Retinal pigment epithelial cell (primary cell): Measurements from ENCODE around the gene CLIP2.
"Not testable (repeated sequence)": the region's sequence is repeated elsewhere in the genome, so short reads cannot be mapped to it uniquely, and the experiment has no call there.

Experiments used
- DNase-seq: peaks from one replicate; pipeline ENCODE4 v3.0.0-alpha.2; 2010; ENCODE audit warnings: low read depth
- H3K4me3 ChIP-seq: 2 replicates; pipeline ENCODE4 v1.5.1; 2011; ENCODE audit warnings: mild to moderate bottlenecking, low read length, control low read depth, moderate library complexity
- CTCF ChIP-seq: conservative IDR thresholded peaks from 2 replicates; pipeline ENCODE4 v1.5.1; 2011; ENCODE audit warnings: low read depth, low read length, control low read depth, inconsistent platforms

The CLIP2 gene

GRCh38 chr7:74405899-74406512 is 116.8 kb downstream of the CLIP2 start:
- no peak for TF ChIP-seq CTCF
- no peak for DNase-seq
- no peak overlapping the region for H3K4me3 ChIP-seq

DNA sequence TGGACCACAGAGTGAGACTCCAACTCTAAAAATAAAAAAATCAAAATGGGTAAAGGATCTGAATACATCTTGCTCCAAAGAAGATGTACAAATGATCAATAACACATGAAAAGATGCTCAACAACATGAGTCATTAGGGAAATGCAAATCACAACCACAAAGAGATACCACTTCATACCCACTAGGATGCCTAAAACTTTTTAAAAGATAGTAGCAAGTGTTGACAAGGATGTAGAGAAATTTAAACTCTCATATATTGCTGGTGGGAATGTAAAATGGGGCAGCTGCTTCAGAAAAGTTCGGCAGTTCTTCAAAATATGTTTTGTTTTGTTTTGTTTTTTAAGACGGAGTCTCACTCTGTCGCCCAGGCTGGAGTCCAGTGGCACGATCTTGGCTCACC is 118.8 kb downstream of the CLIP2 start:
- no peak for TF ChIP-seq CTCF
- no peak overlapping the region for H3K4me3 ChIP-seq
- DNase-seq = no peak

- no peak overlapping the region for H3K4me3 ChIP-seq
- TF ChIP-seq CTCF = no peak
- DNase-seq = no peak
Measured at GRCh38 chr7:74409571-74409970, 120.4 kb downstream of the CLIP2 start.

DNA sequence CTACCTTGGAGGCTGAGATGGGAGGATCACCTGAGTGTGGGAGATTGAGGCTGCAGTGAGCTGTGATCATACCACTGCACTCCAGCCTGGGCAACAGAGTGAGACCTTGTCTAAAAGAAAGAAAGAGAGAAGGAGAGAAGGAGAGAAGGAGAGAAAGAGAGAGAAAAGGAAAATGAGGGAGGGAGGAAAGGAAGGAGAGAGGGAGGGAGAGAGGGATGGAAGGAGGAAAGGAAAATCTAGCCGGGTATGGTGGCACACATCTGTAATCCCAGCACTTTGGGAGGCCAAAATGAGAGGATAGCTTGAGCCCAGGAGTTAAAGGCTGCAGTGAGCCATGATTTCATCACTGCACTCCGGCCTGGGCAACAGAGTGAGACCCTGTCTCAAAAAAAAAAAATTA is 121.6 kb downstream of the CLIP2 start:
- no peak for DNase-seq
- no peak overlapping the region for H3K4me3 ChIP-seq
- no peak for TF ChIP-seq CTCF

- not testable (repeated sequence) for H3K4me3 ChIP-seq, DNase-seq
Measured at GRCh38 chr7:74411571-74411970, 122.4 kb downstream of the CLIP2 start.

DNA sequence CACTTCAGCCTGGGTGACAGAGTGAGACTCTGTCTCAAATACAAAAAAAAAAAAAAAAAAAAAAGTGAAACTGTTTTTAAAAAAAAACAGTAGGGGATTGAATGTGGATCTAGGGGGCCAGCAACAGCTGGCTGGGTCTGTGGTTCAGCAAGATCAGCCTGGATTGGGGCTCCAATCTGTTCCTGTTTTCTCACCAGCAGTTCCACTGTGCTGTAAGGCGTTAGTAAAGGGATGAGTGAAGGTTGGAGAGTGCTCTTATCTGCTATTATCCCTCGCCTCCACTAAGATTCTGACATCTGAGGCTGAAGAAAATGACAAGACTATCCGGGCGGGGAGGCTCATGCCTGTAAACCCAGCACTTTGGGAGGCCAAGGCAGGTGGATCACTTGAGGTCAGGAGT is 122.8 kb downstream of the CLIP2 start:
- TF ChIP-seq CTCF = no peak
- no peak for DNase-seq
- no peak overlapping the region for H3K4me3 ChIP-seq

- DNase-seq = no peak
- H3K4me3 ChIP-seq = no peak overlapping the region
- no peak for TF ChIP-seq CTCF
Measured at GRCh38 chr7:74412603-74413002, 123.4 kb downstream of the CLIP2 start.

GRCh38 chr7:74414595-74415333 is 125.6 kb downstream of the CLIP2 start:
- DNase-seq = not testable (repeated sequence)

More at GRCh38 chr7:74414595-74415333, 125.6 kb downstream of the CLIP2 start:
- H3K4me3 ChIP-seq = not testable (repeated sequence)
